Measurements from ENCODE around the gene NTN1.

The NTN1 gene

GRCh38 chr17:9188367-9188766 is 167.1 kb downstream of the NTN1 start:
- Histone ChIP-seq H4K20me1 (ENCODE audit: low read depth, low read length) (no peaks in the 10 kb centered on the region), H3K79me2 (ENCODE audit: insufficient read depth, low read length) (no peaks in the 10 kb centered on the region), H3K4me3 (ENCODE audit: insufficient read depth, low read length, poor library complexity, severe bottlenecking) (no peak overlapping the region), H3K27ac (ENCODE audit: low read depth, low read length) (no peak overlapping the region), H2AFZ (ENCODE audit: low read depth, low read length, severe bottlenecking) (no peak overlapping the region), H3F3A (ENCODE audit: insufficient read depth) (no peaks in the 10 kb centered on the region), H3K27me3 (ENCODE audit: low read length) (no peaks in the 10 kb centered on the region), H3K9ac (ENCODE audit: low read length) (no peak overlapping the region), H3K9me2 (replicated peaks; ENCODE audit: insufficient read depth, low read length) (no peaks in the 10 kb centered on the region), H3K9me3 (ENCODE audit: insufficient read depth, low read length) (no peaks in the 10 kb centered on the region), H3K4me2 (ENCODE audit: low read depth, low read length, poor library complexity, severe bottlenecking) (no peak overlapping the region), H3K36me3 (ENCODE audit: low read length) (no peaks in the 10 kb centered on the region)
- TF ChIP-seq CTCF (IDR thresholded peaks at IDR 0.05; ENCODE audit: insufficient read depth, low read length, poor library complexity, severe bottlenecking) = no peak
- no peak for TF ChIP-seq EZH2phosphoT487 (conservative IDR thresholded peaks at IDR 0.05; ENCODE audit: low read length)

GRCh38 chr17:9189870-9190269 is 168.6 kb downstream of the NTN1 start:
- Histone ChIP-seq H4K20me1 (ENCODE audit: low read depth, low read length) (no peaks in the 10 kb centered on the region), H3K4me2 (ENCODE audit: low read depth, low read length, poor library complexity, severe bottlenecking) (no peak overlapping the region), H3K9me2 (replicated peaks; ENCODE audit: insufficient read depth, low read length) (no peaks in the 10 kb centered on the region), H2AFZ (ENCODE audit: low read depth, low read length, severe bottlenecking) (no peak overlapping the region), H3F3A (ENCODE audit: insufficient read depth) (no peaks in the 10 kb centered on the region), H3K27ac (ENCODE audit: low read depth, low read length) (no peak overlapping the region), H3K9ac (ENCODE audit: low read length) (no peak overlapping the region), H3K27me3 (ENCODE audit: low read length) (no peaks in the 10 kb centered on the region), H3K4me3 (ENCODE audit: insufficient read depth, low read length, poor library complexity, severe bottlenecking) (no peak overlapping the region), H3K36me3 (ENCODE audit: low read length) (no peaks in the 10 kb centered on the region), H3K79me2 (ENCODE audit: insufficient read depth, low read length) (no peaks in the 10 kb centered on the region), H3K9me3 (ENCODE audit: insufficient read depth, low read length) (no peaks in the 10 kb centered on the region)
- no peak for TF ChIP-seq CTCF (IDR thresholded peaks at IDR 0.05; ENCODE audit: insufficient read depth, low read length, poor library complexity, severe bottlenecking)
- TF ChIP-seq EZH2phosphoT487 (conservative IDR thresholded peaks at IDR 0.05; ENCODE audit: low read length) = no peak

GRCh38 chr17:9192010-9192409 is 170.7 kb downstream of the NTN1 start:
- no peaks in the 10 kb centered on the region for H3K79me2 ChIP-seq (ENCODE audit: insufficient read depth, low read length)
- TF ChIP-seq EZH2phosphoT487 (conservative IDR thresholded peaks at IDR 0.05; ENCODE audit: low read length) = no peak
- TF ChIP-seq CTCF (IDR thresholded peaks at IDR 0.05; ENCODE audit: insufficient read depth, low read length, poor library complexity, severe bottlenecking) = no peak

More at GRCh38 chr17:9192010-9192409, 170.7 kb downstream of the NTN1 start:
- Histone ChIP-seq H3F3A (ENCODE audit: insufficient read depth) (no peaks in the 10 kb centered on the region), H4K20me1 (ENCODE audit: low read depth, low read length) (no peaks in the 10 kb centered on the region), H3K27ac (ENCODE audit: low read depth, low read length) (no peak overlapping the region), H3K27me3 (ENCODE audit: low read length) (no peaks in the 10 kb centered on the region), H2AFZ (ENCODE audit: low read depth, low read length, severe bottlenecking) (no peak overlapping the region), H3K9me2 (replicated peaks; ENCODE audit: insufficient read depth, low read length) (no peaks in the 10 kb centered on the region), H3K4me2 (ENCODE audit: low read depth, low read length, poor library complexity, severe bottlenecking) (no peak overlapping the region), H3K4me3 (ENCODE audit: insufficient read depth, low read length, poor library complexity, severe bottlenecking) (no peak overlapping the region), H3K9me3 (ENCODE audit: insufficient read depth, low read length) (no peaks in the 10 kb centered on the region), H3K36me3 (ENCODE audit: low read length) (no peaks in the 10 kb centered on the region), H3K9ac (ENCODE audit: low read length) (no peak overlapping the region)

Measured in SU-DHL-6 (cell line).